MM.1S (cell line): Measurements from ENCODE around the gene UNC13A.

Source experiments
- DNase-seq: peaks from one replicate; pipeline ENCODE4 v3.0.0-alpha.2; 2015
- H2AFZ ChIP-seq: fragments of 300-600 bp; sonication (generic); 2 replicates; pipeline ENCODE4 v1.6.0; 2016; ENCODE audit warnings: antibody characterized with exemption, low read length
- H3F3A ChIP-seq: fragments of 300-600 bp; sonication (generic); 2 replicates; pipeline ENCODE4 v1.6.1; 2016; ENCODE audit warnings: mild to moderate bottlenecking, antibody characterized with exemption, low read length, moderate library complexity, mixed read lengths; ENCODE audit not compliant: insufficient read depth
- H3K27ac ChIP-seq: fragments of 300-600 bp; sonication (generic); 2 replicates; pipeline ENCODE4 v1.5.1; 2016; ENCODE audit warnings: mild to moderate bottlenecking, low read length
- H3K27me3 ChIP-seq: fragments of 300-600 bp; sonication (generic); replicated peaks from 2 replicates; pipeline ENCODE4 v1.6.0; 2016; ENCODE audit warnings: low read length; ENCODE audit not compliant: insufficient read depth
- H3K36me3 ChIP-seq: fragments of 300-600 bp; sonication (generic); replicated peaks from 2 replicates; pipeline ENCODE4 v1.6.1; 2016; ENCODE audit warnings: mild to moderate bottlenecking, low read length, mixed read lengths; ENCODE audit not compliant: insufficient read depth
- H3K4me1 ChIP-seq: fragments of 300-600 bp; sonication (generic); 2 replicates; pipeline ENCODE4 v1.6.1; 2016; ENCODE audit warnings: low read length, mixed read lengths
- H3K4me2 ChIP-seq: fragments of 300-600 bp; sonication (generic); 2 replicates; pipeline ENCODE4 v1.6.0; 2016; ENCODE audit warnings: low read depth, low read length
- H3K4me3 ChIP-seq: fragments of 300-600 bp; sonication (generic); 2 replicates; pipeline ENCODE4 v1.5.1; 2016; ENCODE audit warnings: low read length, mixed read lengths
- H3K79me2 ChIP-seq: fragments of 300-600 bp; sonication (generic); 2 replicates; pipeline ENCODE4 v1.6.1; 2016; ENCODE audit warnings: mixed run types, low read length, mixed read lengths
- H3K9ac ChIP-seq: fragments of 300-600 bp; sonication (generic); 2 replicates; pipeline ENCODE4 v1.6.1; 2016; ENCODE audit warnings: low read length, mixed read lengths
- H3K9me2 ChIP-seq: fragments of 300-600 bp; sonication (generic); replicated peaks from 2 replicates; pipeline ENCODE4 v1.6.1; 2016; ENCODE audit warnings: mild to moderate bottlenecking, low read length, mixed read lengths; ENCODE audit not compliant: insufficient read depth
- H3K9me3 ChIP-seq: fragments of 300-600 bp; sonication (generic); replicated peaks from 2 replicates; pipeline ENCODE4 v1.6.1; 2016; ENCODE audit warnings: mild to moderate bottlenecking, low read length, mixed read lengths; ENCODE audit not compliant: insufficient read depth
- H4K20me1 ChIP-seq: fragments of 300-600 bp; sonication (generic); 2 replicates; pipeline ENCODE4 v1.6.1; 2016; ENCODE audit warnings: mild to moderate bottlenecking, low read length, moderate library complexity, mixed read lengths; ENCODE audit not compliant: insufficient read depth
- CTCF ChIP-seq: fragments of 300-600 bp; sonication (generic); IDR thresholded peaks from 2 replicates; pipeline ENCODE4 v1.5.1; 2016; ENCODE audit warnings: antibody characterized with exemption, low read length, mixed read lengths
- EZH2 ChIP-seq: fragments of 300-600 bp; sonication (generic); optimal IDR thresholded peaks from 2 replicates; pipeline ENCODE3; 2017; ENCODE audit warnings: low read depth, mild to moderate bottlenecking, antibody characterized with exemption, low read length, mixed read lengths
- EZH2phosphoT487 ChIP-seq: fragments of 300-600 bp; sonication (generic); IDR thresholded peaks from 2 replicates; pipeline ENCODE4 v1.6.1; 2018; ENCODE audit warnings: antibody characterized with exemption, low read length

The UNC13A gene

GRCh38 chr19:17687857-17688784, at the start of gene UNC13A:
TSS of gene UNC13A (minus strand) at chr19:17688354. CDS start at chr19:17688199, 155 bp downstream.
- H3F3A ChIP-seq, result no peaks in the 10 kb centered on the region
- no peaks in the 10 kb centered on the region for H3K4me1 ChIP-seq
- no peak within 1 kb of the TSS for H2AFZ ChIP-seq
- no peaks in the 10 kb centered on the region for H4K20me1 ChIP-seq
- no peaks in the 10 kb centered on the region for H3K36me3 ChIP-seq
- H3K9me3 ChIP-seq, result no peaks in the 10 kb centered on the region
- peak; percentile 24 for DNase-seq
- H3K9ac ChIP-seq, result no peak within 1 kb of the TSS
- TF ChIP-seq EZH2phosphoT487 (no peak), EZH2 (no peak), CTCF (no peak)
- no peak within 1 kb of the TSS for H3K4me2 ChIP-seq
- no peaks in the 10 kb centered on the region for H3K79me2 ChIP-seq
- H3K27me3 ChIP-seq, result peaks cover 59% of the 10 kb centered on the region
- H3K4me3 ChIP-seq, result no peak within 1 kb of the TSS
- H3K9me2 ChIP-seq, result no peaks in the 10 kb centered on the region
- H3K27ac ChIP-seq, result no peak within 1 kb of the TSS

DNA sequence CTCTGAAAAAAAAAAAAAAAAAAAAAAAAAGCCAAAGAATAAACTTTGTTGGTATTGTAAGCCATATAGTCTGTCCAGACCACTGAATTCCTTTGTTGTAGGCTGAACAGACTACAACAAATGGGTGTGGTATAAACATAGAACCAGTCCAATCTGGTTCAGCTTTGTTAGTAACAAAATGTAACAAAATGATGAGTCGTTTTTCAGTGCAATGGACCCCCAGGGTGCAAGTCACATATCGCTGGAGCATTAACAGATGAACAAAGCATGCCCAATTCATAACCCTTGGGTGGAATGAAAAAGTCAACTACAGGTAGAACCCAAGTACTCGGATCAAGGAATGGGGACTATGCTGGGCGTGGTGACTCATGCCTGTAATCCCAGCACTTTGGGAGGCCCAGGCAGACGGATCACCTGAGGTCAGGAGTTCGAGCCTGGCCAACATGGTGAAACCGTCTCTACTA, 49.6 kb upstream of the UNC13A start:
- Histone ChIP-seq H3K4me1 (no peaks in the 10 kb centered on the region), H3K36me3 (no peaks in the 10 kb centered on the region)

DNA sequence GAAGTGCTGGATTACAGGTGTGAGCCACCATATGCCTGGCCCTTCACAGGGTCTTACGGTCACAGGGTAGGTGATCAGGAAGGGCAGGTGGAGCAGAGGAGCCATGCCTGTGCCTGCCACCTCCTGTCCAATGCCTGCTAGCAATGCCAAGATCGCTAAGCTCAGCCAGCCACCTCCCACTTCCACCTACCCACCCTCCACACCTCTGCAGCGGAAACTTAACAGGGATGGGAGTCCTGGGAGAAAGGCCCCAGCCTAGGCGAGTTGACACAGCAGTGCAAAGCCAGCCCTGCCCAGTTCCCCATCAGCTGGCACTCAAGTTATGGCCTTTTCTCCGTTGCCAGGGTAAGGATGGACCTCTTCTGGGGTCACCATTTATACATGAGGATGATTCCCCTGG, 47.3 kb upstream of the UNC13A start:
- no peaks in the 10 kb centered on the region for H4K20me1 ChIP-seq
- H3K4me3 ChIP-seq, result no peak overlapping the region
- TF ChIP-seq CTCF (no peak), EZH2phosphoT487 (no peak), EZH2 (no peak)
- no peaks in the 10 kb centered on the region for H3K36me3 ChIP-seq
- H3K79me2 ChIP-seq, result no peaks in the 10 kb centered on the region
- no peak overlapping the region for H2AFZ ChIP-seq
- no peaks in the 10 kb centered on the region for H3K9me2 ChIP-seq
- H3K4me1 ChIP-seq, result no peaks in the 10 kb centered on the region
- H3K27ac ChIP-seq, result no peak overlapping the region
- no peak overlapping the region for H3K4me2 ChIP-seq
- no peak overlapping the region for H3K9ac ChIP-seq
- no peaks in the 10 kb centered on the region for H3K27me3 ChIP-seq
- no peak for DNase-seq
- no peaks in the 10 kb centered on the region for H3K9me3 ChIP-seq
- no peaks in the 10 kb centered on the region for H3F3A ChIP-seq

More for the DNA sequence above, 49.6 kb upstream of the UNC13A start:
- TF ChIP-seq EZH2phosphoT487 (no peak), CTCF (no peak)
- H3F3A ChIP-seq, result no peaks in the 10 kb centered on the region
- no peaks in the 10 kb centered on the region for H3K27me3 ChIP-seq
- no peaks in the 10 kb centered on the region for H3K79me2 ChIP-seq
- H3K27ac ChIP-seq, result no peak overlapping the region
- no peak for DNase-seq
- H3K9me3 ChIP-seq, result no peaks in the 10 kb centered on the region
- H3K9ac ChIP-seq, result no peak overlapping the region
- H4K20me1 ChIP-seq, result no peaks in the 10 kb centered on the region
- no peak overlapping the region for H2AFZ ChIP-seq
- H3K4me2 ChIP-seq, result no peak overlapping the region
- no peak overlapping the region for H3K4me3 ChIP-seq
- H3K9me2 ChIP-seq, result no peaks in the 10 kb centered on the region
